ENCODE data around the gene RAB13.

The RAB13 gene

DNA sequence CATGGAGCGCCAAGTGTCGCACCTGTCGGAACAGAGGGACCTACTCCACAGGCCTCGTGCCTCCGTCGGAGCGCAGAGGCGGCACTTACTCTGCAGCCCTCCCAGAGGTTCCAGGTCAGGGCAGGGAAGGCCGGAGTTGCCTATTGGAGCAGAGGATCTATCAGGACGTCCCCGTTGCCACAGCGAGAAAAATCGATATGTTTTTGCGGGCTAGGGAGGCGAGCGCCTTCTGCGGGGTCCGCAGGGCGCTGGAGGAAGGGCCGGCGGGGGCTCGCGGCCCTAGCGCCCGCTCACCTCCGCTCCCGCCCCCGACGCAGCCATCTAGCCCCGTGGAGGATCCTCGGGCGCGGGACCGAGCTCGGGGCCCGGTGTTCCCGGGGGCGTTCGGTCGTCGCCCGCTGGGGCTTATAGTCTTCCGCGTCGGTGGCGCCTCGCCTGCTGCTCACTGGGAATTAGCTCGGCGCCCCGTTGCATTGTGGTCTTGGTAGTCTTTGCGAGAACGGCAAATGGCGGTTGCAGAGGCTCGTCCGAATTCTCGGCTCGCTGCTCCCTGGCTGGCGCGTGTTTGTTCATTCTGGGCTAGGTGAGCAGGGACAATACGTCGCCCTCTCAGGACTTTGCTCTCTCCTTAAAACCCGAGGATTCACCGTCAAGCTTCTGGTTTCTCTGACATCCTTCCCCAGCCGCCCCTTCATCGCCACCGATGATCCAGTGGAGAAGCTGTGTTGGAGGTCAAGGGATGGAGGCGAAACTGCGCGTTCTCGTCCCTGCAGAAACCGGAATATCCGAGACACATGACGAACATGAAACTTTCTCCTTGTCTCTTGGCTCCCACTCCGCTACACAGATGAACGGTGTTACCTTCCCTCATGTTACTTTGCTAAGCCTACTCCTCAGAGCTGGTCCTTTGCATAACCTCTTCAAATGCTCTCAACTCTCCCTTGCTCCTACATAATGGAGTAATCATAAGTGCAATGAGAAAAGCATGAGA, 8.6 kb downstream of the RAB13 start, which contains the start of gene JTB:
TSS of gene JTB (minus strand) at position 425 of the 991 bp plus-strand sequence. CDS start at position 3, 422 bp downstream.
- peak; percentile 82 for DNase-seq

DNA sequence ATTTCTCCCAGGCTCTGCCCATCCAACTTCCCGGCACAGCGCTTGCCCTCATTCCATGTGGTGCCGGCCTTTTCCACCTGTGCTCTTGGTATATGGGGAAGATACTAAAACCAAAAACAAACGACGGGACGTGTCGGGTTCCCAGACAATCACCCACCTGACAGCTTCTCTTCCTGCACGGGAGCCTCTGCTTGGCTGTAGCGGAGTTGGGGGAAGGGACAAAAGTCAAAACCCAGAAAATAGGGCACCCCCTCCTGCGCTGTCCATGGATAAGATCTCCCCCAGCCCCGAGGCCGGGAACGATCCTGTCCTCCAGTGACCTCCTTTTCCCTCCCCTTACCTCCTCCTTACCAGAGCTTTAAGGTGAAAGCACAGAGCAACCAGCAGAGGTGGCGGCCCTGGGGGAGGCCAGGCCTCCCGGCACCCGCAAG, 9.3 kb downstream of the RAB13 start:
- no peak for DNase-seq

DNA sequence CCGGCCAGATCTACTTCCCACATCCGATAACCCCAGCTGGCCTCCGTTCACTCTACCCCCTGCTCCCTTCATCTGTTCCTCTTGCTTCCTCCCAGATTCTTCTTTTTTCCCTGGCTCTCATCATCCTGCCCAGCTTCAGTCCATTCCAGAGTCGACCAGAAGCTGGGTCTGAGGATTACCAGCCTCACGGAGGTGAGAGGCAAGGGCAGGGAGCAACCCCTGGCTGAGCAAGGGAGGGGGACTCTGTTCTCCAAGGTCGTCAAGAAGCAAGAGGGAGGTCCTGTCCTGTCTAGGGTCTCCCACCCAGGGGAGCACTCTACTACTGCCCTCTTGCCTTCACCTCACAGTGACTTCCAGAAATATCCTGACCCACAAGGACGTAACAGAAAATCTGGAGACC, 12.6 kb downstream of the RAB13 start:
- DNase-seq: no peak

DNA sequence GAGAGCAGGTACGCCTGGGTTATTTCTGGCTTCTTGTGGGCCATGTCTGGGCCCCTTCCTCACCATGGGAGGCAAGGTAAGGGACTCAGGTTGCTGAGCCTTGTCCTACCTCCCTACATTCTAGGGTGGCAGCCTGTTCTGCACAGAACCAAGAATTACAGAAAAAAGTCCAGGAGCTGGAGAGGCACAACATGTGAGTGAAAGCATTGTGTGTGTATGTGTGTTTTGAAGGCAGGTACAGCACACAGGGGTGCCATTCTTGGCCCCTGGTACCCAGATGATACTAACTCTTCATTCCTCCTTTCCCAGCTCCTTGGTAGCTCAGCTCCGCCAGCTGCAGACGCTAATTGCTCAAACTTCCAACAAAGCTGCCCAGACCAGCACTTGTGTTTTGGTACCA, 13.1 kb downstream of the RAB13 start:
- no peak for DNase-seq

DNA sequence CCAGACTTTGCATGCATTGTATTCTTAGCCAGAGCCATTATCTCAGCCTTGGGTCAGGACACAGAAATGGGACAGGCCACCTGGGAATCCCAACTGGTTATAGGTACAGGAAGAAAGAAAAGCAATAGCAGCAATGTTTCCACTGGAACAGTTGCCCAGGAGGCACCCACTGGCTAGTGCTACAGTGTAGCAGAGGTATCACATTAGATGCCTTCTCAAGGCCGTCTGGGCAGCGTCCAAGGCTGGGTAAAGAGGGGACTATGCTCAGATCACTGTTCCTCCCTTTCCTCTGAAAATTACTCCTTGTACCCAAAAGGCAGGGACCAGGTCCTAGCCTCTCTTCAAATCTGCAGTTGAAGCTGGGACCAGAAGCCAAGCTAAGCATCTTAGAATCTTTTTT, 15.8 kb downstream of the RAB13 start:
- no peak for DNase-seq

DNA sequence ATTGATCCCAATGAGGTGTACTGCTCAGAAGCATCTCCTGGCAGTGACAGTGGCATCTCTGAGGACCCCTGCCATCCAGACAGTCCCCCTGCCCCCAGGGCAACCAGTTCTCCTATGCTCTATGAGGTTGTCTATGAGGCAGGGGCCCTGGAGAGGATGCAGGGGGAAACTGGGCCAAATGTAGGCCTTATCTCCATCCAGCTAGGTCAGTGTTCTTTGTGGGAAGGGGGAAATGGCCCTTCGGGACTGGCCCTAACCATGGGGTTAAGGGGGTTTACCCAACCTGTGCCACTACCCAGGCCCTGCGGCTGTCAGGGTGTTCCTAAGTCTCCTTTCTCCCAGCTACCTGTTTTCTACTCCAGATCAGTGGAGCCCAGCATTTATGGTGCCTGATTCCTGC, 17.2 kb downstream of the RAB13 start:
- DNase-seq: no peak

DNA sequence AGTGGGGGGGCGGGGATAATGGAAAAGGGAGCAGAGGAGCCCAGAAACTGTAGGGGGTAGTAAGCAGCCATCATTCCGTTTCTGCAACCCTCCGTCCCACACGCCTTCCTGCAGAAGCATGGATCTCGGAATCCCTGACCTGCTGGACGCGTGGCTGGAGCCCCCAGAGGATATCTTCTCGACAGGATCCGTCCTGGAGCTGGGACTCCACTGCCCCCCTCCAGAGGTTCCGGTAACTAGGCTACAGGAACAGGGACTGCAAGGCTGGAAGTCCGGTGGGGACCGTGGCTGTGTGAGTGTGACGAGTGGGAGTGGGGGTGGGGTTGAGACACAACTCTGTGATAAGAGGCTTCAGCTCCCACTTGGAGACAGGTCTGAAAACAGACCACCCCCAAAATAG, 17.7 kb downstream of the RAB13 start:
- no peak for DNase-seq

DNA sequence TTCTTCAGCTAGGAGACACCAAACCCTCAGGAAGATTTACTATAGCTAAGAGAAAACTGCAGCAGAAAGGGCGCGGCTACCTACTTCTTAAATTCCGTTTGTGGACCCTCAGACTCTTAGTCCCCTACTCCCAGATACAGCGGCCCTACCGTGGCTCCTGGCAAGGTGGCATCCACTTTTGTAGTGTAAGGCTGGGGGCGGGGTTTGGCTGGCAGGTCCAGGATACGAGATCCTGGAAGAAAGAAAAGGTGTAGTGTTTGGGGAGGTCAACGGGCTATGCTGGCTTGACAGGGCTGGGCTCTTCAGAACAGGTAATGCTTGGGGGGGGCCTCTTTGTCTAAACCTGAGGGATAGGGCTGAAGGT, 18.2 kb downstream of the RAB13 start:
- no peak for DNase-seq

DNA sequence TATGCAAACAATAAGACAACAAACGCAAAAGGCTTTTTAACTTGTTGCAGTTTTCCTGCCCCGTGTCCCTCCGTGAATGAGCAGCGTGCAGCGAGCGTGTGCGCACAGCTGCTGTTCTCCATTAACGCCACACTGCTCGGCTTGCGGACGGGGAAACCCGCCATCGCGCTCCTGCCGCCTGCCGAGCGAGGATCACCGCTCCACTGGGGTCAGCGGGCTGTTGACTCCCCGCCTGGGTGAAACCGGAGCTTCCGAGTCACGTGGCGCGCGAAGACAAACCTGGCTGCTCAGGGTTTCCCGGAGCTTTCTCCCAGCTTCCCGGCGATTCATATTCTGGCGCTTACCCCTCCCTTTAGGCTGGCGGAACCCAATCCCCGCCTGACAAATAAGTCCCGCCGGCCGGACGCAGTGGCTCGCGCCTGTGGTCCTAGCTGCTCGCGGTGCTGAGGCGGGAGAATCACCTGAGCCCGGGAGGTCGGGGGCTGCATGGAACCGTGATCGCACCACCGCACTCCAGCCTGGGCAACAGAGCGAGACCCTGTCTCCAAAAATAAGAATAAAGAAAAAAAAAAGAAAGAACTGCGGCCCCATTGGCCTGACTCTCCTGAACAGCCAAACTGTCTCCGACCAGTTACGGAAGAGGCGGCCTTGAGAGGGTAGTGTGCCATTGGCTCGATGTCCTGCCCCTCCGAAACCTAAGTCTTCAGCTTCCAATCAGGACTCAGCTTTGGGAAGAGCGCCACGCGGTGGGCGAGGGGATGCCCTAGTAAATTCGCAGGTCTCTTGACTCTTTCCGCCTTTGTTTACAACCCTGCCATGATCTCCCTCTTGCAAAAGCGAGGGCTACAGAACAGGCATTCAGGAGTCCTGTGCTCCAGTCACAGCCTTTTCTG, 18.8 kb downstream of the RAB13 start, which contains the start of gene CREB3L4:
TSS of gene CREB3L4 (plus strand) at position 796 of the 893 bp plus-strand sequence. CDS start 624 bp downstream, outside the sequence.
- DNase-seq: peak; percentile 97

DNA sequence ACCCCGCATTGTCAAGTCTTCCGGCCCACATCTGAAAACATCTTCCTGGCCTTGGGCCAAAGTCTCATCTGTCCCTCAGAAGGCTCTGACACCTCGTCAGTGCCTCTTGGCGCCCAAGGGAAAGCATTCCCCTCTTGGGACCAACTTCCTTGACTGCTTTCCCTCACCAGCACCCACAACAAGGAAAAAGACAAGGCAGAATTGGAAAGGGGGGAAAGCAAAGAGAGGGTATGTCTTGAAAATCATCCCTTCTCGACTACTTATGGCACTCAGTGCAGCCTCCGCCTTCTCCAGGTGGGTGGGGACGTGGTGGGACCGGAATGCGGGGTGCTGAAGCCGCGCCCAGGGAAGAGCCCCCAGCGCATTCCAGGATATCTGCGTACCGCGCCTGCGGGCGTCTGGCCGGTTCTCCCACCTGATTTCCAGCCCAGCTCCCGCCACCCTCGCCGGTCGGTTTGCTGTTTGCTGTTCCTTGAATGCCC, 22.2 kb downstream of the RAB13 start:
- DNase-seq: no peak

DNA sequence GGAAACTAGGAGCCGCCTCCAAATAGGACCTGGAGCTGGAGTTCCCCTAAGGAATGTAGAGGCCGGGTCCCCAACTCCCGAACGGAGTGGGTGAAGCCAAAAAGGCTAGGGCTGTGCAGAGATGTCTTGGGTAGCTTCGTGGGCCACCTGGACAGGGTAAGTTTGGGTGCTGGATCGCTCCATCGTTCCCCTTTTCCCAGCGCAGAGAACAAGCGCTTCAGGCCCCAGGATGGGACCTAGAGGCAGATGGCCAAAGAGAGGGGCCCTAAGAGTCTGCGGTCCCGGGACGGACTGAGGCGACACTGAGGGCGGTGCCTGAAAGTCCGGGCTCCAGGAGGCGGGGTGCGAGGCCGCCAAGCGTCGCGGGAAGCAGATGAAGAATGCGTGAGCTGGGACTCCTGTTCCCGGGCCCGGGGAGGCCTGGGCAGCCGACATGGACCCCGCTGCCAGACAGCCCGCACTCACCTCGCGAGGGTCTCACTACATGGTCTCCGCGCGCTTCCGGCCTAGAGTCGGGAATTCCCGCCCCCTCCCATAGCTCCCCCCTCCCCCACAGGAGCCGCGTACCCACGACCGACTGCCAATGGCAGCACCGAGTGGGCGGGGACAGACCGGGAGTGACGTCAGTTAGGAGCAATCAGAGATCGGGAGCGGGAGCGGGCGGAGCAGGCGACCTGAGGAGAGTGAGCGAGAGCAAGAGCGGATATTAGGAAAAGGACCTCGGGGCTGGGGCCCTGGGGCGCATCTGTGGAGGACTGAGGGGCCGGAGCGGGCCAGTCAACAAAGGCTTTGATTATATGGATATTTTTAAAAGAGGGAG, 22.9 kb downstream of the RAB13 start, which contains the start of gene SLC39A1:
TSS of gene SLC39A1 (minus strand) at position 508 of the 820 bp plus-strand sequence. CDS start 822 bp downstream, outside the sequence.
- DNase-seq: peak; percentile 95

DNA sequence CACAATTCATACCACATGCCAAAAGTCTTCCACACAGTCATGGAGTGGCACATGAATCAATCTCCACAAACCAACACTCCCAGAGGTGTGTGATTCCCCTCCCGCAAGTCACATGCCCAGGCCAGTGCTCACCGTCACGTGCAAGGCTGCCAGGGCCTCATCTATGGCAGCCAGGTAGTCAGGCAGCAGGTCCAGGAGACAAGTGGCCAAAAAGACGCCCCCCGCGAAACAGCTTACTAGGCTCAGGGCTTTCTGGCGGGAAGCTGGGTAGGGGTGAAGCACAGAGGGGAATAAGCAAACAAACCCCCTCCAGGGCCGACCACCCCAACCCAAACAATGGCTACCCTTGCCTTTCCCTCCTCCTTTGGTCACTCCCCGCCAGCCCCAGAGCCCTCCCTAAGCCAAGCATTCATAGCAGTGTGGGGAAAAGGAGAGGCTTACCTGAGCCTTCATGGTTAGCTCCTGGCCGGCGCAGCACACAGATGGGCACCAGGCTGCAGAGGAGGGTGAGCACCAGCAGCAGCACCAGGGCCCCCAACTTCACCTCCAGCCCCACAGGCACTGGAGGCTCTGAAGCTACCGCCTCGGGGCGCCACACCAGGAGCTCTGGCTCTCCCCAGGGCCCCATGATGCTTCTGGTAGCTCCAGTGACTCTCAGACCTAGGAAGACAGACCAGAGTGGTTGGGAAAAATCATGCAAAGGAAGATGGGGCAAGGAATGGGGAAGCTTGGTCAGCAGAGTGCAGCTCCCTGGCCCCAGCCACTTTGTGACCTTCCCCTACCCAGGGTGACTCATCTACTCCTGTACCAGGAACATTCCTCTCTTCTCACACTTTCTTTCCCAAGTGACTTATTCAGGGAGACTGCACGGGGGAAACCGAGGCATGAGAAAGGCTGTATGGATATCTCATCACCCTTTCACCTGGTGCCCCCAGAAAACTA, 23.8 kb downstream of the RAB13 start:
- DNase-seq: peak; percentile 72

DNA sequence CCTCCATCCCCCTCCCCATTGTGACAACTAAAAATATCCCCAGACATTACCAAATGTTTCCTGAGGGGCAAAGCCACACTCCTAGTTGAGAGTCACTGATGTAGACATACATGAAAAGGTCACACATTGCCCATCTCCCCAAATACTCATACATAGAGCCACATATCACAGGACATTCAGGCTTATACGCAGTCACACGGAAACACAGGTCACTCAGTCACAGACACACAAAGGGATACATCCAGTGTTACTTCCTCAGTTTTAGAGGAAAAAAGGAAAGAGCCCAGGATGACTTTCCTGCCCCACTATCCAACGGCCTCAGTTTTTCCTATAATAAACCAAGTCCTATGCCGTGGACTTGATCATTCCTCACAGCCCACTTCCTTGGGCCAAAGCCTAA, 24.7 kb downstream of the RAB13 start:
- no peak for DNase-seq

DNA sequence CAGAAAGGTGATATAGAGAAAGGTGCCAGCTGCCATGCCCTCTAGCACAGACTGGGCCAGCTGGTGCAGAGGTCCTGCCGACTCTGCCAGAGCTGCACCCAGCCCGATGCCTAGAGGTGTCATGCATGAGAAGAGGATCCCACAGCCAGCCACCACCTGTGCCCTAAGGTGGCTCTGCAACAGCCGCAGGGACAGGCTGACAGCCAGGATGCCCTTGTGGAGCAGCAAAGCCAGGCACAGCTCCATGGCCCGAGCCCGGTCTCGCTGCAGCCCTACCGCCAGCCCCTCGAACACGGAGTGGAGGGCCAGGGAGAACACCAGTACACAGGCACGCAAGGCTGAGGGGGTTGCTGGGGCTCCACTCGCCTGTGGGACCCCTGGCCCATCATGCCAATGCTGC, 25.9 kb downstream of the RAB13 start:
- DNase-seq: no peak

DNA sequence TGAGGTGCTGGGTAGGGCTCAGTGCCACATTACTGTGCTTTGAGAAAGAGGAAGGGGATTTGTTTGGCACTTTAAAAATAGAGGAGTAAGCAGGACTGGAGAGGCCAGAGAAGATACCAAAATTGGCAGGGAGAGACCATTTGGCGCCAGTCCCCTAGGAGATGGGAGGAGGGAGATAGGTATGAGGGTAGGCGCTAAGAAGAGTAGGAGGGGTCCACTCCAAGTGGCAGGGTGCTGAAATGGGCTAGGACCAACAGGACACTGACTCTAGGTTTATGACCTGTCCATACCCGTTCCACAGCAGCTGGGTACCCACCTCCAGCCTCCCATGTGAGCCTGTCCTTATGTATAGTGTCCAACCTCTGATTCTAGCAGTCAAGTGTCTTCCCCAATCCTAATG, 26.7 kb downstream of the RAB13 start:
- no peak for DNase-seq

DNA sequence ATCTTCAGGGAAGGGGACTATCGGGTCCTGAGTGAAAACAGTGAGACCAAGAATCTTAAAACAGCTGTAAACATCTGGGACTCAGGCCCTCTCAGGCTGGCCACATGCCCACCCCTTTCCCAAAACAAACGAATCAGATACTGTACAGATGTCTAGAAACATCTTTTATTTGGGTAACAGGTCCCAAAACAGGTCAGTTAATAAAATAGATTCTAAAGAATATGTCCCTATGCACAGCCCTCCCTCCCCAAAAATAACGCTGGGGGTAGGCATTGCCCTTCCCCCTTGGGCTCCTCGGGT, 27.2 kb downstream of the RAB13 start:
- peak; percentile 30 for DNase-seq

DNA sequence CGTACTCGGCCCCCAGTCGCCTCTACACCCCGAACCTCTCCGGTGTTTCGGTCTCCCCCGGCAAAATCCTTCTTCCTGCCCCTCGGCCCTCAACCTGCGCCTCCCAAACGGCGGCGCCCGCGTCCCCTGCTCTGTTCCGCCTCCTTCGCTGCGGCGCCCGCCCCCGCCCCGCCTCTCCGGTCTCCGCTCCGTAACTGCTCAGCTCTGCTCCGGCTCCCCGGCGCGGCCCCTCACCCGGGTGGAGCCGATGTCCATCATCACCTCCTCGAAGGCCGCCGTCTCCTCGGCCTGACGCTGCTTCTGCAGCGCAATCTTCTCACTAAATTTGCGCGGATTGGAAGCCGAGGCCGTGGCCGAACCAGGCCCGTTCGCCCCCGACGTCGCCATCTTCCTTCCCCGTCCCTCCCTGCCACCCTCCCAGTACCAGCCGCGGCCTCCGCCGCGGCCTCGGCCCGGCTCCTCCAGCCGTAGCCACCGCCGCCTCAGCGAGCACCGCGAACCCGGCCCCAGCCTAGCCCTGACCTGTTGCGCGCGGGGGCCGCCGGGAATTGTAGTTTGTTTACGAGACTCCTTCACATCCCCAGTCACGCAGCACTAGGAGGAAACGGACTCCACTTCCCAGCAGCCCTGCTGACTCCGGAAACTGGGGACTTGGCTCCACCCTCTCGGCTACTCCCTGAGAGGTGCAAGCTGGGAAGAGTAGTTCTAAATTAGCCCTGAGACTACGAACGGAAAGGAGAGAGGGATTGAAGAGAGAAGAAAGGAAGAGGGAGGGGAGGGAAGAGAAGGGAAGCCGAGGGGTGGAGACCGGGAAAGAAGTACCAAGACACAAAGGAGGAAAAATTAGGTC, 27.8 kb downstream of the RAB13 start, which contains the start of gene CRTC2:
TSS of gene CRTC2 (minus strand) at position 502 of the 850 bp plus-strand sequence. CDS start at position 387, 115 bp downstream.
- peak; percentile 99 for DNase-seq

DNA sequence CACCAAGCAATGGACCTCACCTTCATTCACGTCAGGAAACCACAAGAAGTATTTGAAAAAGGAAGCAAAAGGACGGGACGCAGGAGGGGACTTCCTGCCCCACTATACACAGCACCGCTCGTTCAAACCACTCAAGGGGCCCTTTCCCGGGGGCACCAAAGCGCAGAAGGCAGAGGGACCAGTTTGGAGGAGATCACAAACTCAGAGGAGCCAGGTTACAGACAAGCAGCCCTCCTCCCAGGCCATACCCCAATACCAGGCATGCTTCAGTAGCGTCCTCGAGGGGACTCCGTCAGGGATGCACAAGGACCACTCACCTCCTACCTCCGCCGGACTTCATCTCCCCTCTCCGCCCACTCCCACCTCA, 28.4 kb downstream of the RAB13 start:
- DNase-seq: no peak

DNA sequence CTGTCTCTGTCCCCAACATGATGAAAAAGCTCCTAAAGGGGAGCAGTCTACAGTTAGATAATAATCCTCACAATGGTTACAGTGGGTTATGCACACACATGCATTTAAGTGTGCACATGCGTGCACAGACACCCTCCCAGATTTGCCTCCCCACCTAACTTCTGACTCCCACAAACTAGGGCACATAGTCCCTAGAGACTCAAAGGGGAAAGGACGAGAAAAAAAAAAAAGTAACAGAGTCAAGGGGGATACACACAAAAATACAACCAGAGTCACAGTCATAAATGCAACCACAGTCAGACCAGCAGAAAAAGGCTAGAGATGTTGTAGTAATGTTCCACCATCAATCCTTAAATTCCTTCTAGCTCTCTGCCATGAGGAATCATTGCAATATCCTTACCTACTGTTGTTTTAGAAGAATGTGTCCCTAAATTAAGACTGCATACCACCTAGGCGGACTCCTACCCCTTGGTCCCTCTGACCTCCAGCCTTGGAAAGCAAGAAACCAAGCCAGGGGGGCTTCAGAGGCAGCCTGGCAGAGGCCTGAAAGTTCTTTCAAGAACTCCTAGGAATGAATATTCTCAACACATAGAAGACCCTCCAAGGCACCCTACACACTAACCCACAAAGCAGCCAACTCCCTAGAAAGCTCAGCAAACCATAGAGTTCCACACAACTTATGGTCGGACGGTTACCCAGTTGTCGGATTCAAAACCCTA, 29.0 kb downstream of the RAB13 start:
- no peak for DNase-seq

Measured in HCEC 1CT (cell line).